A549 (cell line): ENCODE results near the gene RXFP1. TPM values are rescaled to one million over a fixed set of nuclear protein-coding genes. Genes with fewer than 3 reads are reported as not detected.

ENCODE experiments used
- ATAC-seq, 2 experiments: fragments of 200-7000 bp in 1 of 2; fragments of >200 bp in 1 of 2; cut with Nextera tagmentation in 1 of 2; cut with Tn5 transposase in 1 of 2; 3 replicates each; pipeline versions ENCODE4 v1.8.0 to v1.9.1; 2018 to 2020; ENCODE audit warnings: mild to moderate bottlenecking in 1 of 2, moderate library complexity in 1 of 2
- CTCF ChIA-PET: fragments of 300-600 bp; sonication (Branson Sonifier 250); formaldehyde crosslinking; extraction: SDS; loops from one replicate; lab custom pipeline; 2021; ENCODE audit warnings: antibody characterized with exemption, inconsistent platforms; lab: Yijun Ruan, JAX
- POLR2A ChIA-PET: fragments of 350-600 bp; formaldehyde crosslinking; extraction: SDS; loops from one replicate; lab custom pipeline; 2021; ENCODE audit warnings: antibody characterized with exemption, inconsistent platforms; lab: Yijun Ruan, JAX
- DNase-seq, 2 experiments: peaks; one replicate each; pipeline versions ENCODE4 v3.0.0 to v3.0.0-alpha.2; 2011 to 2016; ENCODE audit warnings: low read depth in 1 of 2, low spot score in 1 of 2
- FAIRE-seq: peaks from 2 replicates; lab custom pipeline; 2011; peaks lifted over from hg19 to GRCh38; lab: Jason Lieb, UNC
- H3K27ac ChIP-seq, 2 experiments: fragments of >200 bp; sonication (Bioruptor Twin); formaldehyde crosslinking; 3 replicates each; pipeline ENCODE4 v1.5.1; 2016 to 2017
- H3K4me1 ChIP-seq: fragments of >200 bp; sonication (Bioruptor Twin); formaldehyde crosslinking; 3 replicates; pipeline ENCODE4 v1.6.1; 2016
- H3K4me2 ChIP-seq: fragments of >200 bp; sonication (Bioruptor Twin); formaldehyde crosslinking; 3 replicates; pipeline ENCODE4 v1.6.1; 2016
- H3K4me3 ChIP-seq: fragments of >200 bp; sonication (Bioruptor Twin); formaldehyde crosslinking; 3 replicates; pipeline ENCODE4 v1.5.1; 2016
- H3K9me3 ChIP-seq: fragments of >200 bp; sonication (Bioruptor Twin); formaldehyde crosslinking; 3 replicates; pipeline ENCODE4 v1.6.1; 2016
- BHLHE40 ChIP-seq: IDR thresholded peaks from 2 replicates; pipeline ENCODE4 v1.6.1; 2012; ENCODE audit warnings: low read depth, low read length, inconsistent platforms
- CBX8 ChIP-seq: fragments of 200-600 bp; sonication (generic); IDR thresholded peaks from 2 replicates; pipeline ENCODE4 v1.6.1; 2016
- CHD4 ChIP-seq: fragments of 200-600 bp; sonication (generic); IDR thresholded peaks from 2 replicates; pipeline ENCODE4 v1.6.1; 2016; ENCODE audit warnings: antibody characterized with exemption, mild to moderate bottlenecking, borderline replicate concordance
- CTCF ChIP-seq: fragments of >200 bp; sonication (Bioruptor Twin); formaldehyde crosslinking; IDR thresholded peaks from 3 replicates; pipeline ENCODE4 v1.5.1; 2016
- E2F6 ChIP-seq: IDR thresholded peaks from 2 replicates; pipeline ENCODE4 v1.6.1; 2012; ENCODE audit warnings: low read depth, borderline replicate concordance
- ELK1 ChIP-seq: fragments of 150-350 bp; IDR thresholded peaks from 2 replicates; pipeline ENCODE4 v1.6.1; 2014; ENCODE audit warnings: low read depth, mild to moderate bottlenecking, low read length
- FOXS1 ChIP-seq: fragments of 250-450 bp; sonication (Bioruptor Pico); IDR thresholded peaks from 2 replicates; pipeline ENCODE4 v1.5.0; 2020; ENCODE audit warnings: mild to moderate bottlenecking, moderate library complexity
- HMGXB4 ChIP-seq: fragments of 250-450 bp; sonication (Bioruptor Pico); IDR thresholded peaks from 2 replicates; pipeline ENCODE4 v1.5.0; 2021; ENCODE audit warnings: mild to moderate bottlenecking, moderate library complexity, borderline replicate concordance
- HOXA7 ChIP-seq: fragments of 250-450 bp; sonication (Bioruptor Pico); IDR thresholded peaks from 2 replicates; pipeline ENCODE4 v1.5.0; 2020; ENCODE audit warnings: mild to moderate bottlenecking, moderate library complexity
- HOXB5 ChIP-seq: fragments of 250-450 bp; sonication (Bioruptor Pico); IDR thresholded peaks from 2 replicates; pipeline ENCODE4 v1.5.0; 2020; ENCODE audit warnings: mild to moderate bottlenecking, moderate library complexity
- KDM5A ChIP-seq: fragments of 200-600 bp; sonication (generic); IDR thresholded peaks from 2 replicates; pipeline ENCODE4 v1.6.1; 2016; ENCODE audit warnings: antibody characterized with exemption, mild to moderate bottlenecking
- MAX ChIP-seq: IDR thresholded peaks from 2 replicates; pipeline ENCODE4 v1.6.1; 2012
- MAZ ChIP-seq: fragments of 150-350 bp; IDR thresholded peaks from 2 replicates; pipeline ENCODE4 v1.6.1; 2014; ENCODE audit warnings: antibody characterized with exemption, low read depth, low read length, borderline replicate concordance
- NR3C1 ChIP-seq: fragments of >200 bp; sonication (Bioruptor Twin); formaldehyde crosslinking; IDR thresholded peaks from 3 replicates; pipeline ENCODE4 v1.6.1; 2017
- PHF8 ChIP-seq: fragments of 200-600 bp; sonication (generic); IDR thresholded peaks from 2 replicates; pipeline ENCODE4 v1.6.1; 2016; ENCODE audit warnings: low read depth, mild to moderate bottlenecking, antibody characterized with exemption, moderate library complexity, borderline replicate concordance
- RAD21 ChIP-seq, 2 experiments: fragments of >200 bp in 1 of 2; sonication (Bioruptor Twin) in 1 of 2; formaldehyde crosslinking in 1 of 2; IDR thresholded peaks in 1 of 2; conservative IDR thresholded peaks in 1 of 2; 2 replicates in 1 of 2; 3 replicates in 1 of 2; pipeline ENCODE4 v1.6.1; 2012 to 2018; ENCODE audit warnings: inconsistent platforms in 1 of 2
- USF2 ChIP-seq: fragments of 450-650 bp; IDR thresholded peaks from 2 replicates; pipeline ENCODE4 v1.6.1; 2014; ENCODE audit warnings: antibody characterized with exemption
- WGBS: methylation state at CpG from one replicate; pipeline ENCODE4 v1.1.6; 2017; ENCODE audit errors: missing lambda C conversion rate; 5-methylcytosine and 5-hydroxymethylcytosine counted together
- polyA plus RNA-seq, 4 experiments: library from polyadenylated mRNA; depleted of rRNA in 3 of 4; stranded (reverse); fragments of >200 nt; fragmentation: RNase III in 1 of 4; extraction: RNeasy Plus Mini Kit Qiagen cat#74134 plus additional on column Dnase treatment in 1 of 4; gene quantifications; 2 replicates in 3 of 4; 3 replicates in 1 of 4; pipeline ENCODE4 v1.2.3, GENCODE V29; 2011 to 2017

RXFP1 gene
- polyA plus RNA-seq, 2 of the 4 experiments (the other 2 are of a cell fraction) = not detected

- CTCF ChIA-PET = no interaction called here
- Histone ChIP-seq H3K4me3 (no peak overlapping the region), H3K9me3 (no peaks in the 10 kb centered on the region), H3K27ac (no peak overlapping the region), H3K4me1 (peaks cover 12% of the 10 kb centered on the region; the same call in 2 of the 3 replicates), H3K4me2 (no peak overlapping the region)
- no peak for TF ChIP-seq BHLHE40
- TF ChIP-seq HOXB5 (CRISPR knock-in tag) = no peak
- no peak for TF ChIP-seq ELK1
- TF ChIP-seq CTCF = no peak
- no peak for TF ChIP-seq CHD4
- TF ChIP-seq RAD21 (conservative IDR thresholded peaks at IDR 0.05 in 1 of 2, IDR thresholded peaks at IDR 0.05 in 1 of 2) = no peak
- no peak for TF ChIP-seq CBX8
- TF ChIP-seq KDM5A = no peak
- TF ChIP-seq HMGXB4 (CRISPR knock-in tag) = no peak
- TF ChIP-seq FOXS1 (CRISPR knock-in tag) = no peak
- DNase-seq (no peak), ATAC-seq (no peak), FAIRE-seq (no peak)
- 87% methylated on average over 7 of the region's 7 CpGs for WGBS
- POLR2A ChIA-PET = no interaction called here
Observed at GRCh38 chr4:158669310-158669709, 147.6 kb downstream of the RXFP1 start.

GRCh38 chr4:158670975-158671664 lies 149.4 kb downstream of the RXFP1 start:
- ChIA-PET CTCF (interaction anchor here (1.2 to 1.6 kb wide), 3 partner anchors 9 to 532 kb away, joined by 3 to 4 read pairs (median 3); no protein-coding TSS in a partner anchor), POLR2A (interaction anchor here (0.5 kb wide), 1 partner anchor 452 kb away, joined by 3 read pairs; no protein-coding TSS in a partner anchor)
- Histone ChIP-seq H3K9me3 (no peaks in the 10 kb centered on the region), H3K4me3 (peak overlapping the region; percentile 85), H3K4me2 (peak overlapping the region; percentile 94), H3K27ac (peak overlapping the region; percentile 71 to 88), H3K4me1 (peaks cover 12% of the 10 kb centered on the region; the same call in 2 of the 3 replicates)
- no peak for TF ChIP-seq HOXA7 (CRISPR knock-in tag)
- TF ChIP-seq NR3C1 = no peak
- TF ChIP-seq MAZ = no peak
- TF ChIP-seq PHF8 = no peak
- TF ChIP-seq E2F6 = peak; percentile 7; the same call in 1 of the 2 replicates
- TF ChIP-seq USF2 = peak; percentile 20; the same call in 1 of the 2 replicates
- TF ChIP-seq MAX = peak; percentile 21; the same call in 1 of the 2 replicates
- TF ChIP-seq BHLHE40 = no peak
- ATAC-seq (peak; percentile 42 to 54), FAIRE-seq (no peak), DNase-seq (peak; percentile 36 to 42)
- 4% methylated on average over 22 of the region's 35 CpGs for WGBS
